ENCODE data around the gene OR8D2.

Gene OR8D2, protein sequence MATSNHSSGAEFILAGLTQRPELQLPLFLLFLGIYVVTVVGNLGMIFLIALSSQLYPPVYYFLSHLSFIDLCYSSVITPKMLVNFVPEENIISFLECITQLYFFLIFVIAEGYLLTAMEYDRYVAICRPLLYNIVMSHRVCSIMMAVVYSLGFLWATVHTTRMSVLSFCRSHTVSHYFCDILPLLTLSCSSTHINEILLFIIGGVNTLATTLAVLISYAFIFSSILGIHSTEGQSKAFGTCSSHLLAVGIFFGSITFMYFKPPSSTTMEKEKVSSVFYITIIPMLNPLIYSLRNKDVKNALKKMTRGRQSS

DNA sequence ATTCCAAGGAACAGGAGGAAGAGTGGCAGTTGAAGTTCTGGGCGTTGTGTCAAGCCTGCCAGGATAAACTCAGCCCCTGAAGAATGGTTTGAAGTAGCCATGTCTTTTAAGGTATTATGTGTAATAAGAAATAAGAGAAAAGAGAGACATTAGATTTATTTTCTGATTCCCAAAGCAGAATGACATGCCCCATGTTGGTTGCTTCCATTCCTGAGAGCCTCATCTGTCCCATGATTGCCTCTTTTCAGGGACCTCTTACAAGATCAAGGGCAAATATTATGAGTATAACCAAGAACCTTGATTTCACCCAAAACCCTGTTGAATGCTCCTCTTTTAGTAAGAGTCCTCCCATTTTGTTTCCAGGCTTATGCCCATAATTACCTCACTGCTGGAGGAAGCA, at the start of gene OR8D2:
Gene OR8D2, minus strand, starts transcription at position 101 of the 400 bp plus-strand sequence. Its CDS starts 0 bp downstream, at position 101.
- TF ChIP-seq, protein P1, sequence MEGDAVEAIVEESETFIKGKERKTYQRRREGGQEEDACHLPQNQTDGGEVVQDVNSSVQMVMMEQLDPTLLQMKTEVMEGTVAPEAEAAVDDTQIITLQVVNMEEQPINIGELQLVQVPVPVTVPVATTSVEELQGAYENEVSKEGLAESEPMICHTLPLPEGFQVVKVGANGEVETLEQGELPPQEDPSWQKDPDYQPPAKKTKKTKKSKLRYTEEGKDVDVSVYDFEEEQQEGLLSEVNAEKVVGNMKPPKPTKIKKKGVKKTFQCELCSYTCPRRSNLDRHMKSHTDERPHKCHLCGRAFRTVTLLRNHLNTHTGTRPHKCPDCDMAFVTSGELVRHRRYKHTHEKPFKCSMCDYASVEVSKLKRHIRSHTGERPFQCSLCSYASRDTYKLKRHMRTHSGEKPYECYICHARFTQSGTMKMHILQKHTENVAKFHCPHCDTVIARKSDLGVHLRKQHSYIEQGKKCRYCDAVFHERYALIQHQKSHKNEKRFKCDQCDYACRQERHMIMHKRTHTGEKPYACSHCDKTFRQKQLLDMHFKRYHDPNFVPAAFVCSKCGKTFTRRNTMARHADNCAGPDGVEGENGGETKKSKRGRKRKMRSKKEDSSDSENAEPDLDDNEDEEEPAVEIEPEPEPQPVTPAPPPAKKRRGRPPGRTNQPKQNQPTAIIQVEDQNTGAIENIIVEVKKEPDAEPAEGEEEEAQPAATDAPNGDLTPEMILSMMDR (conservative IDR thresholded peaks at IDR 0.05; ENCODE audit: low read depth, low read length), result no peak
- DNase-seq (ENCODE audit: low read depth), result no peak
- no peak within 1 kb of the TSS for H3K4me3 ChIP-seq (ENCODE audit: low read depth, low read length)

GRCh38 chr11:124359566-124359965, 39.6 kb upstream of the OR8D2 start:
- H3K4me3 ChIP-seq (ENCODE audit: low read depth, low read length), result no peak overlapping the region
- TF ChIP-seq, protein P1 (conservative IDR thresholded peaks at IDR 0.05; ENCODE audit: low read depth, low read length), result no peak
- DNase-seq (ENCODE audit: low read depth), result no peak

DNA sequence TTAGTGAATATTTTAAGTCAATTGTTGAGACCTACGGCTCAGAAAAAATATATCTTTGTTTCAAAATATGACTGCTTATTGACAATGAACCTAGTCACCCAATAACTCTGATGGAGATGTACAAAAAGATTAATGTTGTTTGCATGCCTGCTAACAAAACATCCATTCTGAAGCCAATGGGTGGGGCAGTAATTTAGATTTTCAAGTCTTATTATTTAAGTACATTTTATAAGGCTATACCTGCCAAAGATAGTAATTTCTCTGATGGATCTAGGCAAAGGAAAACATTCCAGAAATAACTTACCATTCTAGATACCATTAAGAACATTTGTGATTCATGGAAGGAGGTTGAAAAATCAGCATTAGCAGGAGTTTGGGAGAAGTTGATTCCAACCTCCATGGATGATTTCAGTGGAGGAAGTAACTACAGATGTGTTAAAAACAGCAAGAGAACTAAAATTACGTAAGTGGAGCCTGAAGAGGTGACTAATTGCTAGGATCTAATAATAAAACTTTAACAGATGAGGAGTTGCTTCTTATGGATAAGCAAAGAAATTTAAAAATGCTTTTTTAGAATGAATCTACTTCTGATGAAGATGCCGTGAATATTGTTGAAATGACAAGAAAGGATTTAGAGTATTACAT, 26.4 kb upstream of the OR8D2 start:
- no peak overlapping the region for H3K4me3 ChIP-seq (ENCODE audit: low read depth, low read length)
- DNase-seq (ENCODE audit: low read depth), result no peak
- TF ChIP-seq, protein P1 (conservative IDR thresholded peaks at IDR 0.05; ENCODE audit: low read depth, low read length), result no peak

DNA sequence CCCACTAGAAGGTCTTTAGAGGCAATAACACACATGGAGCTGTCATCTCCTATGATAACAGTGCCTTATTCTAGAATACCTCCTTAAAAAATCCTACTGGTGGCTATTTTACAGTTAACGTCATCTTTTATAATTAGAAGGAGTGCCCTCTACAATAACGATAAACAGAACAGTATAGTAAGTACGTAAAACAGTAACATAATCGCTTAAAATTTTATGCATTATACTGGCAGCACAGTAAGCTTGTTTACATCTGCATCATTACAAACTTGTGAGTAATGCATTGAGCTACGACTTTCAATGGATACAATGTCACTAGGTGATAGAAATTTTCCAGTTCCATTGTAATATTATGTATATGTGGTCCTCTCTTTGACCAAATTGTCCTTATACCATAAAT, 24.3 kb upstream of the OR8D2 start:
- no peak overlapping the region for H3K4me3 ChIP-seq (ENCODE audit: low read depth, low read length)
- no peak for DNase-seq (ENCODE audit: low read depth)
- TF ChIP-seq, protein P1 (conservative IDR thresholded peaks at IDR 0.05; ENCODE audit: low read depth, low read length), result no peak

DNA sequence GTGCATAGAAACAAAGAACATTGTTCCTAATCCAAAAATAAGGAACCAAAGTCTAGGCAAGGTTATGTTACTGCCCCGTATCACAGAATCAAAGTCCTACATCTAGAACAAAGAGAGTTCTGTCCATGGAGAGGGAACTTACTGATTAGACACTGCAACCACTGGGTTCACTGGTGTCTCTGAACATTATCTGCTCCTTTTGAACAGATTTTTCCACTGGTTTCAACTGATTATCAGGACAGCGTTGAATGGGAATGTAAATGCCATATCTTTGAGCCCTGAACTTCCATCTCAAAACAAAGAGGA, 20.1 kb upstream of the OR8D2 start:
- H3K4me3 ChIP-seq (ENCODE audit: low read depth, low read length), result no peak overlapping the region
- DNase-seq (ENCODE audit: low read depth), result no peak
- TF ChIP-seq, protein P1 (conservative IDR thresholded peaks at IDR 0.05; ENCODE audit: low read depth, low read length), result no peak

DNA sequence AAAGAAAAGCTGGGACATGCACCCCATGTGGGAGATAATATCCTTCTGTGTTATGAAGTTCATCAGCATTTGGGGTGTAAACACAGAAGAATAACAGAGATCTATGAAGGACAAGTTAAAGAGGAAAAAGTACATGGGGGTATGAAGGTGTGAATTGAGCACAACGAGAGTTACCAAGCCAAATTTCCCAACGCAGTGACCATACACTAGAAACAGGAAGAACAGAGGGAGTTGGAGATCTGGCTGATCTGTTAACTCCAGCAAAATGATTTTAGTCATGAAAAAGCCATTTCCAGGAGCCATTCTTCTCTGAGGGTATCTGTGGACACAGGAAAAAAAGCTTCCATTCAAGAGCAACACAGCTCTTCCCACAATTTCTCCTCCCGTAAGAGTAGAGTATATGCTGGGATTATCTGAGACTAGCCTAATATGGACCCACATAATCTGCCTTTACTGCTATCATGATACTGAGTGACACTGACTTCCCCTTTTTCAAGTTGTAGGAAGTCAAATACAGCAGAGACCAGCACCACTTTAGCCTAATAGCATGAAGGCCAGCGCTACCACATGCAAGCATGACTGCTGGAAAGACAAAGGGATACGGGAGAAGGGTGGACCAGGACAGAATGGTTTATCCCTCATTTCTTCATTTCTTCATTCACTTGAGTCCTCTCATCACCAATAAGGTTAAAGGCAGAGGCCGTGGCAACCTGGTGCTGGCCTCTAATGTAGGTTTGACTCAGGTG, 19.6 kb upstream of the OR8D2 start:
- TF ChIP-seq, protein P1 (conservative IDR thresholded peaks at IDR 0.05; ENCODE audit: low read depth, low read length), result no peak
- H3K4me3 ChIP-seq (ENCODE audit: low read depth, low read length), result no peak overlapping the region
- DNase-seq (ENCODE audit: low read depth), result no peak
